Middle frontal gyrus (tissue), 1 donor: ENCODE data around the gene TRABD2B.

Experiments
- DNase-seq: peaks from one replicate; pipeline ENCODE4 v3.0.0-alpha.2; 2015; ENCODE audit warnings: low spot score; ENCODE audit errors: extremely low spot score

Gene TRABD2B

DNA sequence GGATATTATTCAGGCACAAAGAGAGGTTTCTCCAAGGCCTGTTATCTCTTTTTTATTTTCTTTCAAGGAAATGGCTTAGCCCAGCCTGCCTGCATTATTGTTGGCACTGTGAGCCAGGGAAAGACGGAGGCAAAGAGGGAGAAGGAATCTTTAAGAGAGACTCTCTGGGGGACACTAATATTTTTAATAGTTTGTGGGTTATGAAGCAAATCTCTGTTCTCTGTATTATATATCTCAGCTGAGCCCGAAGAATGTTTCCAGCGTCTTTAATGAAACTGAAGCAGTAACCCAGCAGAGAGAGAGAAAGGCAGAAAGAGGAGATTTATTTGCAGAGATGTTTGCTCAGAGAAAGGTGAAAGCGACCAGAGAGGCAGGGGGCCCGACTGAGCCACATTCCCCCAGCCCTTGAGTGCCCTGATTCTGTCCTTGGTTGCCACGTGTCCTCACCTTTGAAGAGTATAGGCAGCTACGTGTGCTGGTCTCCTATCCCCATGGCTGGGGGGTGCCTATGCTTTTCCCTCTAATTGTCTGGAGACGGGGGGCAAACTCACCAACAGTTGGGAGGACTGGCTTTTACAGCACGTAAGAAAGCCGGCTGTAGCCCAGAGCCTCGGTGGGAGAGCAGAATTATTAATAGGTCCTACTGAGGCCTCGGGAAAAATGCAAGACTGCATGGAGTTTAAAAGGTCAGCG lies 166.4 kb downstream of the TRABD2B start:
- DNase-seq = no peak

DNA sequence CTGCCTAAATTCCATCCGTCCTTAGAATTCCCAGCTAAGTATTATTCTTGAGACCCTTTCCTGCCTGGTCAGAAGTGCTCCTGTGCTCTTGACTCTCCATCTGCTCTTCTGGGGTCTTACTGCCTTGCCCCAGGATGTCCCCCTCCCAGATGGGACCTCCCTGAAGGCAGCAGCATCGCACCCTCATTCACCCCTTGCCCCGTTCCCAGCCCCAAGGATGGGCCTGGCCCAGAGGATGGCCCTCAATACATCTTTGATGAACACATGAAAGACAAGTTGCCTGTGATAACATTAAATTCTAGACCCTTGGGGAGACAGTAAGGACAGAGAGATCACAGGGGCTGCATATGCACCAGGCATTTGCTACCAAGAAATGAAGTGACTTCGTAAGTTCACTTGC lies 167.2 kb downstream of the TRABD2B start:
- no peak for DNase-seq

DNA sequence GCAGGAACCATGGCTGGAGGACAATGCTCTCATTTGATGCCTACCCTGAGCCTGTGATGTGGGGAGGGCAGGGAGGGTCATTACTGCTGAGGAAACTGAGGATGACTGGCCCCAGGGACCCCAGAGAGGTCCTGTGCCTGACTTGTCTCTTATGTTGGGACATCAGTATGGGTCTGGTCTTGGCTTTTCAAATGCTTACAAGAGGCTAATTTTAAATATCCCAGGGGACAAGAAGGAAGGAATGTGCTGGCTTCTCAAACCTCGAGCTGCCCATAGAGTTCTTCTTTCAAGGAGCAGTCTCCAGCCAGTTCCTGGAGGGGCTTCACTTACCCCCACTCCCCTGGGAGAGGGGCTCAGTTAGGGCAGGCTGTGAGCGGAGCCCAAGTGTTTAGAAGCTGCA lies 168.2 kb downstream of the TRABD2B start:
- DNase-seq = no peak

DNA sequence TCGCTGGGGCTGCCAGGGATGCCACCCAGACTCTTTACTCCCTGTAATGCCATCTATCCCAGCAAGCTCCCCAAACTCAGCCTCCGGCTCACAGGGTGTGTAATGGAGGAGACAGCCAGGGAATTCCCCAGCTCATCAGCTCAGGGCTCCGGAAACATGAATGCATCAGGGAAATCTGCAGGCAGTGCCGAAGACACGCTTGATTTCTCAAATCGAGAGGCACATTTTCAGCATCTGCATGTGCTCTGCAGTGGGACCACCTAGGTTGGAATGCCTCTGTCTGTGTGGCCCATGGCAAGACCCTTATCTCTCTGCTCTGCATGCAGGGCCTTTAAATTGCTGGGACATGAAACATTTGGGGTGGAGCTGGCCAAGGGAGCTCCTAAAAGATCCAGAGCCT lies 170.1 kb downstream of the TRABD2B start:
- no peak for DNase-seq

DNA sequence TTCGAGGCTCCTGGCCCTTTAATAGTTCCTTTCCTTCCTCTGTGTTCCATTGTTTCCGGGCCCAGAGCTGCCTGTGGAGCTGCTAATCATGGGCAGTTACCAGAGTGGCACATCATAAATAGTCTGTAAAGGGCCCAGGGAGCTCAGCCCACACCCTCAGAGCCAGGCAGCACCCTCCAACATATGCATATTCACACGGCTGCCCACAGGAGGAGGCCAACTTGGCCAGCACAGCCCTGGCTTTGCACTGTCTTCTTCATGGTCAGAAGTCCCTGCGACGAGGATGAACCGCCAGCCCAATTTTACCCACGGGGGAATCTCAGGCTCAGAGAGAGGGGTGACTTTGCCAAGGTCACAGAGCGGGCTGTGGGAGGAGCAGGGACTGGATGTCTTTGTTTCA lies 172.5 kb downstream of the TRABD2B start:
- DNase-seq = no peak

DNA sequence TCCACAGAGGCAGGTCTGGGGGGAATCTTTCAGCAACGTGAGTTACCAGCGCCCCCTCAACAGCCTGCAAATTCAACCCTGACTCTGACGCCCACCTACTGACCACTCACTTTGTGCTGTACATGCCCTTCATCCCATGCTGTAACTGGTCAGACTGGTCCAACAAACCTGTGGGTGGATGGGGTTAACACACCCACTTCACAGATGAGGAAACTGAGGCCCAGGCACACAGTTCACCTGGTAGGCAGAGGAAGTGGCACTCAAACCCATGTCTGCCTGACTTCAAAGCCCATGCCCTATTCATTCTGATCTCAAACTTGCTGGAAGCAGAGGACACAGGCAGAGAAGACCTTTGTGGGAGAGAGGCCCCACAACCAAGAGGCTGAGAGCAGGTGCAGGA lies 172.9 kb downstream of the TRABD2B start:
- no peak for DNase-seq

DNA sequence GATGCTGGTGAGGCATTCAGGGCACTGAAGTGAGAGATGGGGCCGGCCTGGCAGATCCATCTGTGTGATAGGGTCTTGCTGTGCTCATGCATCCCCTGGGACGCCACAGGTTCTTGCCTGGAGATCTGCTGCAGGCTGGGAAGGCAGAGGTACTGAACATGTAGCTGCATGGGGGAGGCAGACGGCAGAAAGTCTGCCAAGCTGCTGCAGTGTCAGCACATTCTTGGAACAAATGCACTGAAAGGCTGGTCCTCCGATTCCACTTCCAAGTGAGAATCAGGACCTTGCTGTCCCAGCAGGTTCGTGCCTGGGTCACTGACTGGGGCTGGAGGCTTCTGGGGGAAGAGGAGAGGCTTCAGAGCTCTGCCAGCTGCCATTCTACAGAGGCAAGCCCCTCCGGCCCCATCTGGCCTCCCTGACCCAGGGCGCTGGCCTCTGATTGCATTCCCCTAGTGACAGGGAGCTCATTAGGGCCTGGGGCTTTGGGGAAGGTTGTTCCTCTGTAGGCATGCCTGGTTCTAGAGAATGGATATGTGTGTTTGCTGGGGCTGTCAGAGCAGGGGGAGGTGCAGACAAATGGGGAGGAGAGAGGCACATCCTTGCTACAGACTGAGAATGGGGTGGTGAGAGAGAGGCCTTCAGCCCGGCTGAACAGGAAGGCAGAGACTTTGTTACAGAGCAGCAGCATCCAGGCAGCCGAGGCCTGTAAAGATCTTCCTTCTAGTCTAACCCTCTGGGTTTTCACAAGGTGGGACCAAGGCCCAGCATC lies 174.0 kb downstream of the TRABD2B start:
- DNase-seq = no peak

DNA sequence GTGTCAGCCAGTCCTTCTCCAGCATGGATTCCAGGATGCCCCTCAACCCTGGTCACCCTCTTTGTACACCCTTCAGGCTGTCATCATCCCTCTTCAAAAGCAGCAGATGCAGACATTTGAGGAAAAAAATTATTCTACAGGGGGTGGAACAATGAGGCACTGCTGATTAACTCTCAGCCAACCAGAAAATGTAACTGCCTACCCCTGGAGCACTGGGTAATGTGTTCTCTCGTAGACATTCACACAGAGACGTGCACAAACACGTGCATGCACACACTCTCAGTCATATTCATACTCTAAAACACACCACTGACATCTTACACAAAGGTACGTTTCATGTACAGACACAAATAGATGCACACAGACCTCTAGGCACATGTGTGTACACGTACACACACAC lies 175.4 kb downstream of the TRABD2B start:
- DNase-seq = no peak

DNA sequence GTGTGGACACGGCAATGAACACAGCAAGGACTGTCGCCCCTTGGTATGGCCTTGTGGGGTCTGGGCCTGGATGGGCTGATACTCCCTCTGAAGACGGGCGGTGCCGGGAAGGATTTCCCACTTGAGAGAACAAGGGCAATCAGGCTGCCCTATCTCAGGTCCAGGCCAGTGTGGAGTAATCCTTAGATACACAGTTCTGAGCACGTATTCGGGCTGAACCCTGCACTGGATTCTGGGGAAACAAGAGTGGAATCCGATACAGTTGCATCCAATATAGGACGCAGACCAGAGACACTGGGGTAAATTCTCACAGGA lies 177.7 kb downstream of the TRABD2B start:
- DNase-seq = no peak

DNA sequence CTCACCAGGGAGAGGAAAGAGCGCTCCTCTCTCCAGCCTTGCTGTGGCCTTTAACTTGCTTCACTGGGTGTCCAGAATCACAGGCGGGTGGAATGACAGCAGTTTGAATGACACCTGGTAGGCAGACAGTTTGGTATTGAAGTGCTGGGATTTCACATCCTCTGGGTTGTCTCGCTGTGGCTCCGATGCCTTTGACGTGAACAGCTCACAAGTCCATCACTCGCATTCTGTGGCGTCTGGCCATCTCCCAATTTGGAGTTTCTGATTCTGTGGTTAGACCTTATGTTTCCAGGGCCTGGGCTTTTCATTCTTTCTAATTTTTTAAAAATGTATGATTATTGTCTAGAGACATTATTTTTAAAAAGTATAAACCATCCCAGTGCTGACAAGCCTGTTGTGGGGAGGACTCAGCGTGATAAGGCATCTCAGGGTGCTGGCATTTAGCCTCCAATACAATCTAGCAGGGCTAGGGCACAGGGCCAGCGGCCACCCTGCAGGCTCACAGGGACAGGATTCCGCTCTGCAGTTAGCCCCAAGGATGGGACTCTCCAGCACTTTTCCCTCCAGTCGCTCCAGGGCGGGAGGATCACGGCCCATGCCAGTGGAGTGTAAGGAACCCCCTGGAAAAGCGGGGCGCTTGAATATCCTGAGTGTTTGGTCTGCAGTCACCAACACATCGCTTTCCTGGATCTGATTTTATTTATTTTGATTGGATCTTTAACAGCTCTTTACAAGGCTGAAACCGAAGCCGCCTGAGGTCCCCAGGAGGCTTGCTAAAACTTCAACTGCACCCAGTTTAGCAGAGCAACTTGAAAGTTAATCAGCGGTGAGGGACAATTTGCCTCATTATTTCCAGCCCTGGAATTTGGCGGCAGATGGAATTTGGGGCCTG lies 178.3 kb downstream of the TRABD2B start:
- no peak for DNase-seq

DNA sequence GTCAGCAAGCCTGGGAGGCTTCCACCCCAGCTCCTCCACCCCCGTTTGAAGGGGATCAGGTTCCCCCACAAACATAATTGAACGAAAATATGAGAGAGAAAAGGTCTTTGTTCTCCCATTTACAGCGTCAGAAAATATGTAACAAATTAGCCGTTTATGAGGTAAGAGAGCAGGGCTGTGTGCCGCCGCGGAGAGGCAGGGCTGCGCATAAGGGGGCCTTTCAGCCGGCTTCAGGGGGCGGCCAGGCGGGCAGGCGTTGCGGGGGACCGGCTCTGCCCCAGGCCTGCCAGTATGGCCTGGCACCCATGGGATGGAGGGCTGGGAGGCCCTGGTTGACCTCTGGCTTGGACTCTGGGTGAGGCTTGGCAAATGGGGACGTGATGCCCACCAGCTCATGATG lies 179.3 kb downstream of the TRABD2B start:
- no peak for DNase-seq

DNA sequence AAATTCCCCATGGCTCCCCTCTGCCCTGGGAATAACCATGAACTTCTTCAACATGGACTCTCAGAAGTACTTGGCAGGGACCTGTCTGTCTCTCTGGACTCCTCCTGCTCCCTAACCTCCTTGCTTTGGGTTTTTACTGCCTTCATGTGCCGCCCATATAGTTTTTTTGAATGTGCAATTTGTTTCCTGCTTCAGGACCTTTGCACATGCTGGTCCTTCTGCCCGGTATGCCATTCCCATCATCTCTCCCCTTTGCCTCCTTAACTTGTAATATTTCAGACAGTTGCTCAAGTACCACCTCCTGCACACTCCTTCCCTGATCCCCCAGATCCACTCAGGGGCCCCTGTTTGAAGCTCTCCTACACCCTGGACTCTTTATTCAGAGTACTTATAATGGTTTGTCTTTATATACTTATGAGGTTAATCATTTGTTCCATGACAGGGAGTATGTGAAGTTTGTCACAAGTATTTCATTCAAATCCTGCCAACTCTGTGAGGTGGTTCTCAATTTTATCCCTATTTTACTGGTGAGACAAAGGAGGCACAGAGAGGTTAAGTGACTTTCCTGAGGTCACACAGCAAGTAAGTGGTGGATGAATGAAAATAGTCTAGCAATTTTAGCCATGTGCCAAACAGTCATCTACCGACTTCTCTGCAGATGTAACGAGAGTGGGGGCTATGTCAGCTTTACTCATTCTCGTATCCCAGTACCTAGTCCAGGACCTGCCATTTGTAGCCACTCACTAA lies 180.7 kb downstream of the TRABD2B start:
- no peak for DNase-seq

DNA sequence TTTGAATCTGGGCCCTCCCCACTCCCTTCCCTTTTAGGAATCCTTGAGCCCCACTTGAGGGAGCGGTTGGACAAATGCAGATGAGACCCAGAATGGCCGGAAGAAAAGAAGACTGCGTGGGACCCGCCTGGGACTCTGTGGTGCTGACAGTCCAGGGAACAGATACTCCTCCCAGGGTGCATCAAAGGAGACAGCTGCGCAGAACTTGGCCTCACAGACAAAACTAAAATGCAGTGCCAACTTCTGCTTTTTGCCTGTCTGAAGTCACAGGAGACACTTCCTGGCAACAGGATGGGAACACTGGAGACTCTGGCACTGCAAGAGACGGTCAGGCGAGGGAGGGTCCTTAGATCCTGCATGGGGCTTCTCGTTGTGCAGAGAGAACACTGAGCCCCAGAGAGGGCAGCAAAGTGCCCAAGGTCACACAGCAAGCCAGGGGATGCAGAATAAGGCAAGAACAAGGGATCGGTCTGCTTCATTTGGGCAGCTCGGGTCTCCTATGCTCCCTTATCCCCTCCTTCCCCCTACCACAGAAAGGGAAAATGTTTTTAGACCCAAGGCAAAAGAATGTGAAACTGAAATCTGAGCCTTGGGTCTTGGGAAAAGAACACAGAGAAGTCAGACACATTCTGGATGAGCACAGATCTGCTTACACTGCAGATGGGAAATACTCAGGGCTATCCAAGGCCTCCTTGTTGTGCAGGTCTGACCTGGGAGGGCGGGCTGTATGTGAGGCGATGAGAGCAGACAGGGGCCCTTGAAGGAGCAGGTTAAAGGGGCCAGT lies 182.4 kb downstream of the TRABD2B start:
- no peak for DNase-seq

DNA sequence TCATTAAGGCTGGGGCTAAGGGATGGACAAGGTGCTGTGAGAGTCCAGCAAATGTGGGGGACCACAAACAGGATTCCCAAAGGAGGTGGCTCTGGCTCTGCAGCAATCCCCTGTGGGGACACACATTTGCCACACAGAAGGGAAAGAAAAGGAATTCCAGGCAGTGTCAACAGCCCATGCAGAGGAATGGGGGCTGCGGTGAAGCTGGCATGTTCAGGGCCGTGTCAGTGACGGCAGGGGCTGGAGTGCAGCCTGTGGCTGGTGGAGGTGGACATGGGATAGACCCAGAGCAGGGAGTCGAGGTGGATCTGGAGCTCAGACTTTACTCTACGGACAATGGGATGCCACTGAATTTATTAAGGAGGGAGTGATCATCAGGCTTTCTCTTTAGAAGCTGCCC lies 183.2 kb downstream of the TRABD2B start:
- DNase-seq = no peak

DNA sequence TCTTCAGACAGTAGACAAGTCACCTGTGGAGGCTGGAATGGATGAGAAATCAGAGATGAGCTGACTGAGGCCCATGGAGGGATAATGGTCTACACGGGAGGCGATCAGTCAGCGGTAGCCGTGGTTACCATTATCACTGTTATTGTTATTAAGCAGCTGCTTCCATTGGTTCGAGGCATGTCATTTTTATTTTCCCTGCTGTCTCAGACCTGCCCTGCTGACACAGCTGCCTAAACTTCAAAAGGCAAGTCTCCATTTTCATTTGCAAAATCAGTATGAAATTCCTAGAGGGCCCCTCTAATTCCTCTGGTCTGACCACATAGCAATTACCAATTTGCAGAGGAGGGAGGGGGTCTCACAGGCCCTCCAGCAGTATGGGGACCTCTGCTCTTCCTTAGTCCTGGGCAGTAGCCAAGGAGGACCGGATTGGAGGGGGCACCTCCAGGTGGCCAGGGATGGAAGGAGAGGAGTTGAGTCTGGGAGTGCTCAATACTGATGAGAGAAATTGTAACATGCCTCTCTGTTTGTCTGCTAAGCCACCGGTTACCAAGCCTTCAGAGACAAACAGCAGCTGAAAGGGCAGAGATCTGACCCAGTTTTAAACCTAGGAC lies 184.2 kb downstream of the TRABD2B start:
- no peak for DNase-seq

DNA sequence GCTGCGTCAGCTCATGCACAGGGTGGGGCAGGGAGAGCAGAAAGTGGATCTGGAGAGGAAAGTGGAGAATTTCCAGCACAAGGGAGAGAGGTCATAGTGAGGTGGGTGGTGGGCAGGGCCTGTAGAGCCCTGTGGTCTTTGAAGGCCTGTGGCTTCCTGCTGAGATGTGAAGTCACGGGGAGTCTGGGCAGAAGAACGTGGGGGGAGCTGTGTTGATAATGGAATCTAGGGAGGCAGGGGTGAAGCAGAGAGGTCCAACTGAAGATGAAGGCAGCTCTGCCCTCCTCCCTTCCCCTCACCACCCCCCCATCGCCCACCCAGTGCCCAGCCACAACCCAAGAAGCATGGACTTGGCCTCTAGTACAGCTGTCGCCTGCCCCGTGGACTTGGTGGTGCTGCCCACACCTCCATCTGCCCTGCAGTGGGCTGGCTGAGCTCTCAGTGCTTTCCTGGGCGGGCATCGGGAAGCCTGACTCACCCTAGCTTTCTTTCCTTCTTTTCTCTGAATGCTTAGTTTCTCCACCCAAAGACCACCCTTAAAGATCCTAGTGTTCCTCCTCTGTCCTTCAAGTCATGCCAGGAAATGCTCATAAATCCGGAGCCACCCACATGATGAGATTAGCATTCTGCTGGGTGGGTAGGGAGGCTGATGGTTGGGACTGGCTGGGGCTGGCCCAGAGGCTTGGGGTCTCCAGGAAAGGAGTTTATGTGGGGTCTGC lies 186.1 kb downstream of the TRABD2B start:
- DNase-seq = no peak

DNA sequence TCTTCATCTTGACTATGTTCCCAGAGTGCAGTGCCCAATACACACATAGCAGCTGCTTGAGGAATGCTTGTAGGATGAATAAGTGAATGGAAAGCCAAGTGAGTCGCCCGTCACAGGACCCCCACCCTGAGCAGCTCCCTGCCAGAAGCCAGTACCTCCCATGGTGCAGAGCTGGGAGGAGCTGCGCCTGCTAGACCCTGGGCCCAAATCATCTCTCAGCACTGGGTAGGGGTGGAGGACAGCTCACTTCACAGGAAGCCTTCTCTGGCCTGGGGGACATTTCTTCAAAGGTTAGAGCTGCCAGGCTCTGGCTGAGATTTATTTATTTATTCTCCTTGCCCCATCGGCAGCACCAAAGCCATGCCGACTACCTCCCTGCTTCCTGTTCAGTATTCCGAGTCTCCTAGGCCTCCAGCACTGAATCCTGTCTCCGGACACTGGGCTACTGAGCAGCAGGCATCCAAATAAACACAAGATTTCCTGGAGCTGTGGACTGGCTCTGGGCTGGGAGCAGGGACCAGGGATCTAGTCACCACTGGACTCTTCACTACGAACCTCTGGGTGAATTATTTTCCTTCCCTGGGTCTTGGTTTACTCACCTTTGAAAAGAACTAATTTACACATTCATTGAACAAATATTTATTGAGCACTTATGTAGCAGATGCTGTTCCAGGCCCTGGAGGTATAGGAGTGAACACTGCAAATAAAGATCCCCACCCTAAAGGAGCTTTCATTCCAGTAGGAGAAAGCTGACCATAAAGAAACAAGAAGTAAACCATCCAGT lies 187.7 kb downstream of the TRABD2B start:
- DNase-seq = no peak

DNA sequence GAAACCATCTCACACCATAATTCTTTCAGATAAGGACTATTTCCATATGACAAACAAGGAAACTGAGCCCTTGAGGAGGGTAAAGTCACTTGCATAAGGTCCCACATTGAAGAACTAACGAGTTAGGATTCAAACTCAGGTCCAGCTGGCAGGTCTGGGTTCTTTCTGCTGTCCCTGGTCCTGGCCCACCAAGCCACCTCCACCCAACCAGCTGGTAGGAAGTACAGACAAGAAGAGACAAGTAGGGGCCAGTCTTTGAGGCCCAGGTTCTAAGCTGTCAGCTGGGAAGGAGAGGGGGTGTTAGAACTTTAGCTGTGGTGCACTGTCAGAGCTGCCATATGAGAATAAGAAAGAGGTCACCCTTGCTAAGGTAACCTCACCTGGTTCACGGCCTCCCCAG lies 188.6 kb downstream of the TRABD2B start:
- no peak for DNase-seq

DNA sequence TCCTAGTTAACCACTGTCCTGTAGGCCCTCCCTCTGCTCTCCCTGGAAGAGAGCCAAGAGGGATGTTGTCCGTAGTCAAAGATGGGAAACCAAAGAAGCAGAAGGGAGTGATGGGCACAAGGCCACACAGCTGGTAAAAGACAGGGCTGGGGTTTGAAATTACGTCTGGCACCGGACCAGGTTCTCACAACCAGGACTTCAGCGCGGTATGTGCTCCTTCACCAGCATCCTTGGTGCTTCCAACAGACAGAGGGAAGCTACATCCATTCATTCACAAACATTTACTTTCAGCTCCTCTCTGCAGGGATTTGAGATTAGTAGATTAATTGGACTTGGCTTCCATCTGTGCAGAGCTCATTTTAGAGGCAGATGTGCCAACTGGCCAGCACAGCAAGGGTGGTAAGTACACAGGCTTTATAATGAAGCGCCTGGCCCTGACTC lies 191.2 kb downstream of the TRABD2B start:
- DNase-seq = no peak
